AG10803 (cell line): Measurements from ENCODE around the gene SMYD1.

Source experiments
- DNase-seq: peaks from one replicate; pipeline ENCODE4 v3.0.0; 2010; ENCODE audit warnings: low read depth
- H3K4me3 ChIP-seq: 2 replicates; pipeline ENCODE4 v1.5.1; 2011; ENCODE audit warnings: mild to moderate bottlenecking, low read length, control low read depth
- CTCF ChIP-seq: conservative IDR thresholded peaks from 2 replicates; pipeline ENCODE4 v1.5.1; 2011; ENCODE audit warnings: mild to moderate bottlenecking, low read length, control low read depth, inconsistent platforms

SMYD1 gene

GRCh38 chr2:88159481-88159880 is 91.9 kb downstream of the SMYD1 start:
- no peak for DNase-seq
- no peak overlapping the region for H3K4me3 ChIP-seq
- TF ChIP-seq CTCF, result no peak

GRCh38 chr2:88159955-88160415 is 92.4 kb downstream of the SMYD1 start:
- peak; percentile 77 for DNase-seq
- H3K4me3 ChIP-seq, result no peak overlapping the region
- TF ChIP-seq CTCF, result peak; percentile 96

DNA sequence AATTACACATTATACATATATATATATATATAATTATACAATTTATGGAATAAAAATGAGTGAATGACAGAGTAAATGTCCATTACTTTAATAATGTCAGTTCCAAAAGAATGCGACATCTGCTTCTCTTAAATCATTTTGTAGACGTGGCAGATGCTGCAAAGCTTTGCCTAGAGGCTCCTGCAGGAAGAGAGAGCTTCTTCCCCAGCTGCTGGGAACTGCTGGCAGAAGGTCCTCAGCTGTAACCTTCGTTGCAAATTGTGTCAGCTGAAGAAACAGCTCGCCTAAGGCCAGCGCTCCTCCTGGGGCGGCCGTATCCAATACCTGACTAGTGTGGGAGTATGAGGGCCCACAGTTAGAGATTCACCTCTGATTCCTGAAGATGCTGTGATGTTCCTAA is 92.9 kb downstream of the SMYD1 start:
- TF ChIP-seq CTCF, result no peak
- no peak overlapping the region for H3K4me3 ChIP-seq
- DNase-seq, result no peak

DNA sequence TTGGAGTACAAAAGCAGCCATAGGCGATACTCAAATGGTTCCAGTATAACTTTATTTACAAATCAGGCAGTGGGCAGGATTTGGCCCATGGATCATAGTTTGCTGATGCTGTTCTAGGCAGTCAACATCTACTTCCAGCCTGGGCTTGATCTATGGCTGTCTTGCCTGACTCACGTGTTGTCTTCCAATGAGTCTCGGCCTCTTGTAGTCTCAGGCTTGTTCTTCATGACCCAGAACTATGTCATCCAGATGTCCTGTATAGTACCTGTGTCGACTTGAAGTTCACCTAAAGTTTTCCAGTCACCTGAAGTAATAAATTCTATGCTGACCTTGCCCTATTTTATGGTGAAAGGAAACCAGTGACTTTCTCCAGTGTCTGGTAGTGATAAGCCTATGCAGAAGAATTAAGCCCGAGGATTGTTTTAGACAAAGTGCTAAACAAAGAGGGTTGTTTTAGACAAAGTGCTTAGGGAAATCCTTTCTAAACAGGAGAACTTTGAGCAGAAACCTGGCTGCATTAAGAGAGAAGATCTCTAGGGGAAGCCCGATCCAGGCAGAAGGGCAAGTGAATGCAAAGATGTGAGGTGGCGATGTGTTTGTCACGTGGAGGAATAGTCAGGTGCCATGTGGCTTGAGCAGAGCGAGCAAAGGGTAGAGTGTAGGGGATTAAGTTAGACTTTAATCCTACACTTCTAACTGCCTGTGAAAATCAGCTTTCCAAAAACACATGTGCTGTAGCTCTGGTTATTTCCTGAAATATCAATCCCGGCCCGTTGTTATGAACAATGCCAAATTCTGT is 94.0 kb downstream of the SMYD1 start:
- DNase-seq, result no peak
- TF ChIP-seq CTCF, result no peak
- H3K4me3 ChIP-seq, result no peak overlapping the region
